Fibroblast of lung (primary cell): Measurements from ENCODE around the gene CYP27A1.

Experiments
- CTCF ChIP-seq, 2 donors: IDR thresholded peaks in 1 of 2; conservative IDR thresholded peaks in 1 of 2; 1 replicate in 1 of 2; 2 replicates in 1 of 2; pipeline ENCODE4 v1.5.1; 2011 to 2012; ENCODE audit warnings: low read length in 2 of 2, control low read depth in 1 of 2, inconsistent platforms in 1 of 2, low read depth in 1 of 2, mild to moderate bottlenecking in 1 of 2
- EZH2 ChIP-seq: IDR thresholded peaks from 2 replicates; pipeline ENCODE4 v1.5.1; 2012; ENCODE audit warnings: low read length, control low read depth, mild to moderate bottlenecking; ENCODE audit errors: missing control alignments

GRCh38 chr2:218754201-218754600 lies 27.7 kb upstream of the CYP27A1 start:
- TF ChIP-seq CTCF (conservative IDR thresholded peaks at IDR 0.05 in 1 of 2, IDR thresholded peaks at IDR 0.05 in 1 of 2; ENCODE audit: low read depth in 1 of 2, low read length in 2 of 2) = no peak
- no peak for TF ChIP-seq EZH2
